Measurements from ENCODE around the gene VTI1A.

The VTI1A gene

DNA sequence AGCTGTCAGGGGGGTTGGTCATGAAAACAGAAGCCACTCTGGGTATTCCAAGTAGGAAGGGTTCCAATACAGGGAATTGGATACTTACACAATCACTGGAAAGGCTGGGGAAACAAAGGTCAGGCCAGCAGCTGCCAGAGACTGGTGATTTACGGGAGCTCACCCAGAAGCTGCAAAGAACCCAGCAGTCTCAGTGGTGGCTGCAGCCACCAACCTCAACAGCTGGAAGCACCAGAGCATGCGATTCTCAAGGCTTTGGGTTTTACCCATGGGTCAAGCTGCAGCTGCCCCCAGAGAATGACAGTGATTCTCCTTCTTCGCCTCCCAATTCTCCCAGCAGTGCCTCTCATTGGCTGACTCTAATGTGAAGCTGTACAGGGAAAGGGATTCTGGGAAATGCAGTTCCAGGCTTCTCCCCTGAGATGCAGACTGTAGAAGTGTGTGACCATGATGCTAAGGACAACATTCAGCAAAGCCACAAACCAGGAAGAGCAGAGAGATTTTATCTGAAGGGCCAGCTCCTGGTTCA, 395.9 kb downstream of the VTI1A start:
- CTCF ChIA-PET, result interaction anchor here (0.6 kb wide), 1 partner anchor 30 kb away, joined by 3 read pairs; no protein-coding TSS in a partner anchor
- H3K4me3 ChIP-seq (ENCODE audit: low read depth, low read length), result no peak overlapping the region
- POLR2A ChIA-PET, result no interaction called here
- no peaks in the 10 kb centered on the region for H3K36me3 ChIP-seq (ENCODE audit: control insufficient read depth in 2 of 2, insufficient read depth in 1 of 2, low read length in 2 of 2)
- TF ChIP-seq ZNF529 (tag by site-specific recombination; IDR thresholded peaks at IDR 0.05; ENCODE audit: insufficient replicate concordance), result no peak
- TF ChIP-seq ZNF341 (tag by site-specific recombination; IDR thresholded peaks at IDR 0.05; ENCODE audit: low read depth), result peak; percentile 31
- H3K4me1 ChIP-seq (ENCODE audit: control insufficient read depth, insufficient read depth, low read length), result no peaks in the 10 kb centered on the region
- no peak overlapping the region for H3K27ac ChIP-seq (ENCODE audit: extremely low read depth, low read depth, low read length)
- no peaks in the 10 kb centered on the region for H3K9me3 ChIP-seq (ENCODE audit: control insufficient read depth, insufficient read depth, low read depth, low read length)

DNA sequence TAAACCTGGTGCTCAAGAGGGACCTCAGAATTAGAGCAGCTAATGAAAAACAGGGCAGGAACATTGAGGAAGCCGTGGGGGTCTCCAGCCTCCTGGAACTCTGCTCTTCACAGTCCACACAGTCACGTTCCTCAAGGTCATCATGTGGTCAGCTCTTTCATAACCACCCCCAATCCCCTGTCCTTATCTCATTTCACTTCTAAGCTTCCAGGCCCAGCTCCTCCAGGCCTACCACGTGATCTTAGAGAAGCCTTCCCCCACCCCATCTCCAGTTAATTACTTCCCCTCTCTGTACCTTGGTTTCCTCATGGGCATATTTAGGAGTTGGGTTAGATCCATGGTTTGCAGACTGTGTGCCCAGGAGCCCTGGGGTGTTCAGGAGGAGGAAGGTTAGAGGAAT, 396.6 kb downstream of the VTI1A start:
- Histone ChIP-seq H3K27ac (ENCODE audit: extremely low read depth, low read depth, low read length) (no peak overlapping the region), H3K9me3 (ENCODE audit: control insufficient read depth, insufficient read depth, low read depth, low read length) (no peaks in the 10 kb centered on the region), H3K36me3 (ENCODE audit: control insufficient read depth in 2 of 2, insufficient read depth in 1 of 2, low read length in 2 of 2) (no peaks in the 10 kb centered on the region), H3K4me3 (ENCODE audit: low read depth, low read length) (no peak overlapping the region), H3K4me1 (ENCODE audit: control insufficient read depth, insufficient read depth, low read length) (no peaks in the 10 kb centered on the region)
- TF ChIP-seq PRDM10 (tag by site-specific recombination; IDR thresholded peaks at IDR 0.05), result 0 out of 2 replicates have a peak, but pooled peaks have one; percentile 20
- TF ChIP-seq, protein P1, sequence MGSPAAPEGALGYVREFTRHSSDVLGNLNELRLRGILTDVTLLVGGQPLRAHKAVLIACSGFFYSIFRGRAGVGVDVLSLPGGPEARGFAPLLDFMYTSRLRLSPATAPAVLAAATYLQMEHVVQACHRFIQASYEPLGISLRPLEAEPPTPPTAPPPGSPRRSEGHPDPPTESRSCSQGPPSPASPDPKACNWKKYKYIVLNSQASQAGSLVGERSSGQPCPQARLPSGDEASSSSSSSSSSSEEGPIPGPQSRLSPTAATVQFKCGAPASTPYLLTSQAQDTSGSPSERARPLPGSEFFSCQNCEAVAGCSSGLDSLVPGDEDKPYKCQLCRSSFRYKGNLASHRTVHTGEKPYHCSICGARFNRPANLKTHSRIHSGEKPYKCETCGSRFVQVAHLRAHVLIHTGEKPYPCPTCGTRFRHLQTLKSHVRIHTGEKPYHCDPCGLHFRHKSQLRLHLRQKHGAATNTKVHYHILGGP (tag by site-specific recombination; IDR thresholded peaks at IDR 0.05), result no peak
- no peak for TF ChIP-seq ZNF660 (tag by site-specific recombination; IDR thresholded peaks at IDR 0.05)
- ChIA-PET CTCF (no interaction called here), POLR2A (no interaction called here)

GRCh38 chr10:112844681-112845544, 397.9 kb downstream of the VTI1A start:
- TF ChIP-seq ZNF600 (tag by site-specific recombination; IDR thresholded peaks at IDR 0.05) (no peak), ZNF311 (tag by site-specific recombination; IDR thresholded peaks at IDR 0.05; ENCODE audit: borderline replicate concordance) (no peak)
- no peak overlapping the region for H3K27ac ChIP-seq (ENCODE audit: extremely low read depth, low read depth, low read length)
- H3K9me3 ChIP-seq (ENCODE audit: control insufficient read depth, insufficient read depth, low read depth, low read length), result no peaks in the 10 kb centered on the region
- POLR2A ChIA-PET, result no interaction called here
- no peak overlapping the region for H3K4me3 ChIP-seq (ENCODE audit: low read depth, low read length)
- no peaks in the 10 kb centered on the region for H3K4me1 ChIP-seq (ENCODE audit: control insufficient read depth, insufficient read depth, low read length)
- H3K36me3 ChIP-seq (ENCODE audit: control insufficient read depth in 2 of 2, insufficient read depth in 1 of 2, low read length in 2 of 2), result no peaks in the 10 kb centered on the region
- CTCF ChIA-PET, result no interaction called here

GRCh38 chr10:112847778-112848177, 400.8 kb downstream of the VTI1A start:
- CTCF ChIA-PET, result interaction anchor here (0.5 kb wide), 1 partner anchor 149 kb away, joined by 3 read pairs; no protein-coding TSS in a partner anchor
- POLR2A ChIA-PET, result no interaction called here
- peak; percentile 49 for TF ChIP-seq SETDB1 (IDR thresholded peaks at IDR 0.05; ENCODE audit: insufficient read length, low read length)
- TF ChIP-seq, protein P2, sequence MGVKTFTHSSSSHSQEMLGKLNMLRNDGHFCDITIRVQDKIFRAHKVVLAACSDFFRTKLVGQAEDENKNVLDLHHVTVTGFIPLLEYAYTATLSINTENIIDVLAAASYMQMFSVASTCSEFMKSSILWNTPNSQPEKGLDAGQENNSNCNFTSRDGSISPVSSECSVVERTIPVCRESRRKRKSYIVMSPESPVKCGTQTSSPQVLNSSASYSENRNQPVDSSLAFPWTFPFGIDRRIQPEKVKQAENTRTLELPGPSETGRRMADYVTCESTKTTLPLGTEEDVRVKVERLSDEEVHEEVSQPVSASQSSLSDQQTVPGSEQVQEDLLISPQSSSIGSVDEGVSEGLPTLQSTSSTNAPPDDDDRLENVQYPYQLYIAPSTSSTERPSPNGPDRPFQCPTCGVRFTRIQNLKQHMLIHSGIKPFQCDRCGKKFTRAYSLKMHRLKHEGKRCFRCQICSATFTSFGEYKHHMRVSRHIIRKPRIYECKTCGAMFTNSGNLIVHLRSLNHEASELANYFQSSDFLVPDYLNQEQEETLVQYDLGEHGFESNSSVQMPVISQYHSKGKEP (tag by site-specific recombination; IDR thresholded peaks at IDR 0.05), result no peak

More at GRCh38 chr10:112847778-112848177, 400.8 kb downstream of the VTI1A start:
- Histone ChIP-seq H3K9me3 (ENCODE audit: control insufficient read depth, insufficient read depth, low read depth, low read length) (no peaks in the 10 kb centered on the region), H3K4me3 (ENCODE audit: low read depth, low read length) (no peak overlapping the region), H3K27ac (ENCODE audit: extremely low read depth, low read depth, low read length) (no peak overlapping the region), H3K36me3 (ENCODE audit: control insufficient read depth in 2 of 2, insufficient read depth in 1 of 2, low read length in 2 of 2) (no peaks in the 10 kb centered on the region), H3K4me1 (ENCODE audit: control insufficient read depth, insufficient read depth, low read length) (no peaks in the 10 kb centered on the region)
